ENCODE results near the gene EGF. TPM values are rescaled to one million over a fixed set of nuclear protein-coding genes. Genes with fewer than 3 reads are reported as not detected.
"Not testable (repeated sequence)": the region's sequence is repeated elsewhere in the genome, so short reads cannot be mapped to it uniquely, and the experiment has no call there.

EGF gene
- total and polyA plus RNA-seq, 12 donors: 0.07 to 1.6 (median 0.24) TPM; not detected in 4

DNA sequence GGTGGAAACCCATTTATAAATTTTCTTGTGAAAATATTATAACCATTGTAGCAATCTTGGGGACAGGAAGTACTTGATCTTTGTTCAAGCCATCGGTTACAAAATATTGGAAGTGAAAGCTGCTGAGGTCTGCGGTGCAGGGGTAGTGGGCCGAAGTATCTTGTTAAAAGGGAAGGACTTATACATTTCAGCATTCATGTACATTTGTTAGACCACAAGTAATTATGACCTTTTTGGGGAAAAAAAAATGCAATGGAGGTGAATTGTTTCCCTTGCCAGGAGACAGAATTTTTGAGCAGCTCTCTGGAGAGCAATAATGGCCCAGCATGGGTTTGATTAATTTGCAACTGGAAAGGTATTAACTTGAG is 121.3 kb downstream of the EGF start:
- Histone ChIP-seq H3K36me3 (replicated peaks in 1 of 2) (no peaks in the 10 kb centered on the region), H3K4me1 (replicated peaks in 1 of 2) (no peaks in the 10 kb centered on the region), H3K27me3 (peaks cover 5% of the 10 kb centered on the region), H3K4me3 (no peak overlapping the region), H3K27ac (no peak overlapping the region), H3K9me3 (replicated peaks in 1 of 3) (no peaks in the 10 kb centered on the region)
- 52 to 74% (median 67%) methylated on average over 3 of the region's 3 CpGs for WGBS, 4 donors
- DNase-seq: peak in 4 of 7 donors; percentile 17 to 22 (median 20)
- TF ChIP-seq, protein P1, sequence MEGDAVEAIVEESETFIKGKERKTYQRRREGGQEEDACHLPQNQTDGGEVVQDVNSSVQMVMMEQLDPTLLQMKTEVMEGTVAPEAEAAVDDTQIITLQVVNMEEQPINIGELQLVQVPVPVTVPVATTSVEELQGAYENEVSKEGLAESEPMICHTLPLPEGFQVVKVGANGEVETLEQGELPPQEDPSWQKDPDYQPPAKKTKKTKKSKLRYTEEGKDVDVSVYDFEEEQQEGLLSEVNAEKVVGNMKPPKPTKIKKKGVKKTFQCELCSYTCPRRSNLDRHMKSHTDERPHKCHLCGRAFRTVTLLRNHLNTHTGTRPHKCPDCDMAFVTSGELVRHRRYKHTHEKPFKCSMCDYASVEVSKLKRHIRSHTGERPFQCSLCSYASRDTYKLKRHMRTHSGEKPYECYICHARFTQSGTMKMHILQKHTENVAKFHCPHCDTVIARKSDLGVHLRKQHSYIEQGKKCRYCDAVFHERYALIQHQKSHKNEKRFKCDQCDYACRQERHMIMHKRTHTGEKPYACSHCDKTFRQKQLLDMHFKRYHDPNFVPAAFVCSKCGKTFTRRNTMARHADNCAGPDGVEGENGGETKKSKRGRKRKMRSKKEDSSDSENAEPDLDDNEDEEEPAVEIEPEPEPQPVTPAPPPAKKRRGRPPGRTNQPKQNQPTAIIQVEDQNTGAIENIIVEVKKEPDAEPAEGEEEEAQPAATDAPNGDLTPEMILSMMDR (IDR thresholded peaks at IDR 0.05): no peak
- no peak for TF ChIP-seq POLR2A (IDR thresholded peaks at IDR 0.05)
- intact Hi-C loops (cut with DNase I): no loop called here

DNA sequence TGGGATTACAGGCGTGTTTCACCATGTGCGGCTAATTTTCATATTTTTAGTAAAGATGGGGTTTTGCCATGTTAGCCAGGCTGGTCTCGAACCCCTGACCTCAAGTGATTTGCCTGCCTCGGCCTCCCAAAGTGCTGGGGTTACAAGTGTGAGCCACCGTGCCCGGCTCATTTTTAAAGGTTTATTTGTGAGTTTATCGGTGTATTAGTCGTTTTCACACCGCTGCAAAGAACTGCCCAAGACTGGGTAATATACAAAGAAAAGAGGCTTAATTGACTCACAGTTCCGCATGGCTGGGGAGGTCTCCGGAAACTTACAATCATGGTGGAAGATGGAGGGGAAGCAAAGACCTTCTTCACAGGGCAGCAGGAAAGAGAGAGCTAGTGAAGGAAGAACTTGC is 126.5 kb downstream of the EGF start:
- DNase-seq; intact Hi-C loops (cut with DNase I); H3K27ac ChIP-seq; H3K4me1 ChIP-seq (replicated peaks in 1 of 2); H3K36me3 ChIP-seq (replicated peaks in 1 of 2); H3K27me3 ChIP-seq; H3K4me3 ChIP-seq; H3K9me3 ChIP-seq (replicated peaks in 1 of 3): not testable (repeated sequence)
- 88 to 93% (median 90%) methylated on average over 11 of the region's 11 CpGs for WGBS, 4 donors

DNA sequence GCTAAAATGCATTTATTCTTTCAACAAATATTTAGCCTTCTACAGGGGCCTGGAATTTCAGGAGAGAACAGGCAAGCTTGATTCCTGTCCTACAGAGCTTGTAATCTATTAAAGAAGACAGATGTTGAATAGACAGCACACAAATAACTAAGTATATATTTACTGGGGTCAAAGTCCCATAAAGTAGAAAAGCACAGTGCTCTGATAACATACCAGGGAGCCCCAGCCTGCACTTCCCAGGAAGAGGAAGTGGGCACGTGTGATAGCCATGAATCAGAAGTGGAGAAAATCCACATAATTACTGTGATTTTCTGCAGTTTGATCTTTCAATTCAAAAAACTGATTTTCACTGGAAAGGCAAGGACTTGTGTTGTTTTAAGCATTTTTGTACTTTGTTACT is 129.1 kb downstream of the EGF start:
- DNase-seq: no peak
- Histone ChIP-seq H3K27ac (no peak overlapping the region), H3K4me1 (replicated peaks in 1 of 2) (no peaks in the 10 kb centered on the region), H3K9me3 (replicated peaks in 1 of 3) (no peaks in the 10 kb centered on the region), H3K36me3 (replicated peaks in 1 of 2) (no peaks in the 10 kb centered on the region), H3K27me3 (peaks cover 5% of the 10 kb centered on the region), H3K4me3 (no peak overlapping the region)
- 53 to 69% (median 62%) methylated on average over 1 of the region's 1 CpG for WGBS, 4 donors
- intact Hi-C loops (cut with DNase I): no loop called here
- TF ChIP-seq, protein P1 (IDR thresholded peaks at IDR 0.05): no peak
- TF ChIP-seq POLR2A (IDR thresholded peaks at IDR 0.05): no peak

DNA sequence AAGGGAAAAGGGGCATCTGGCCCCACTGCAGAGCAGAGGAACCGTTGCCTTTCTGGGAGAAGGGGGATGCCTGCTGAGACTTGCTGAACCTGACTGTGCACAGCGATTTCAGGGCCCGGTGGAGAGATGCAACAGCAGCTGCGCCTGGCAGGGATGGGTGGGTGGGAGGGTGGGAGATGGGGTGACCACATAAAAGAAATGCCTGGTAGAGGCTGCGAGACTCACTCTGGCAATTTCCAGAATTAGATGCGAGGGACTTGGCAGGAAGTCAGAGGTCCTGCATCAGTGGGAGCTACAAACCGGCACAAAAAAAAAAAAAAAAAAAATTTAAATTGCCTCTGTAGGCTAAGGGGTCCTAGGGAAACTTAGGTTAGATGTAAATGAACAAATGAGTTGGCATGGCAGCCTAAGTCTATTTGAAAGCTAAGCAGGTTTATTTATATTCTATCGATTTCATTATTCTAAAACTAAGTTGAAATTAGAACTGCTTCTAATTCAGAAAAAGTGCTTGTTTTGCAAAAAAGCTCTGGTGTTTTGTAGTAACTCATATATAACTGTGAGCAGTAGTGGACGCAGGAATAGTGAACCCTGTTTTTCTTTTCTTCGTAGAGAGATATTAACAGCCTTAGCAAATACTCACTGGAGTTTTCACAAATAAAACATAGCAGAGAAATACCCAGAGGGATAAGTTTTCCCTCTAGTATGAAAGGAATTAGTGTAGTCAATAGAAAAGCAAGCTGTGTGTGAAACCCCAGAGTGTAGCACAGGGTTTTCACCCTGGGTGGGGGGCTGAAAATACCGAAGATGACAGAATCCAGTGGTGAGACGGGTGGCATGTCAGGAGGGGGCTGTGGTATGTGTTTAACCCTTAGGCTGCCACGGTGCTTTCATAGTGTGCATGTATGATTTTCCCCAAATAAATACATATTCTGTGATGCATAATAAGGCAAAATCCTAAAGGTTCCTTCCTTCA is 130.1 kb downstream of the EGF start:
- no peaks in the 10 kb centered on the region for H3K4me1 ChIP-seq (replicated peaks in 1 of 2)
- WGBS, 4 donors: 42 to 56% (median 46%) methylated on average over 13 of the region's 13 CpGs
- peaks cover 3% of the 10 kb centered on the region for H3K27me3 ChIP-seq
- TF ChIP-seq POLR2A (IDR thresholded peaks at IDR 0.05): no peak
- TF ChIP-seq, protein P1 (IDR thresholded peaks at IDR 0.05): no peak
- no peak overlapping the region for H3K4me3 ChIP-seq
- H3K27ac ChIP-seq: no peak overlapping the region
- no peak for DNase-seq
- H3K9me3 ChIP-seq (replicated peaks in 1 of 3): no peaks in the 10 kb centered on the region
- intact Hi-C loops (cut with DNase I): no loop called here
- H3K36me3 ChIP-seq (replicated peaks in 1 of 2): no peaks in the 10 kb centered on the region
